B cell (primary cell): Measurements from ENCODE around the gene ZIC5. TPM values are rescaled to one million over a fixed set of nuclear protein-coding genes. Genes with fewer than 3 reads are reported as not detected.

Experiments
- ATAC-seq: fragments of 200-7000 bp; cut with Tn5 transposase; one replicate; pipeline ENCODE4 v1.10.0; 2021; ENCODE audit warnings: low read depth, mild to moderate bottlenecking, moderate number of reproducible peaks, moderate library complexity
- CTCF ChIA-PET: fragments of 350-600 bp; sonication (Branson Sonifier 250); formaldehyde crosslinking; loops from one replicate; lab custom pipeline; 2021; ENCODE audit warnings: antibody characterized with exemption, inconsistent platforms; lab: Charles Lee
- POLR2A ChIA-PET: fragments of 350-600 bp; sonication (Branson Sonifier 250); formaldehyde crosslinking; loops from one replicate; lab custom pipeline; 2021; ENCODE audit warnings: antibody characterized with exemption; lab: Charles Lee
- DNase-seq: peaks from one replicate; pipeline ENCODE4 v3.0.0; 2013
- H2AFZ ChIP-seq: 2 replicates; pipeline ENCODE4 v1.6.1; 2012; ENCODE audit warnings: mild to moderate bottlenecking, low read depth, low read length; ENCODE audit not compliant: insufficient read depth, poor library complexity, severe bottlenecking
- H3K27ac ChIP-seq, 2 donors: 1 replicate in 1 of 2; 2 replicates in 1 of 2; pipeline ENCODE4 v1.5.1; 2012 to 2013; ENCODE audit warnings: low read length in 2 of 2, mild to moderate bottlenecking in 2 of 2, moderate library complexity in 1 of 2
- H3K27me3 ChIP-seq, 4 experiments: fragments of 200-600 bp in 1 of 4; sonication (generic) in 1 of 4; replicated peaks in 1 of 4; 1 replicate in 2 of 4; 2 replicates in 2 of 4; pipeline versions ENCODE4 v1.6.1 to v1.7.0; 2013 to 2016; ENCODE audit warnings: low read length in 3 of 4, mild to moderate bottlenecking in 2 of 4, mixed read lengths in 1 of 4, moderate library complexity in 1 of 4; ENCODE audit not compliant: insufficient read depth in 4 of 4, control insufficient read depth in 3 of 4; ENCODE audit errors: control extremely low read depth in 1 of 4
- H3K36me3 ChIP-seq, 2 experiments: replicated peaks in 1 of 2; 1 replicate in 1 of 2; 2 replicates in 1 of 2; pipeline versions ENCODE4 v1.6.1 to v1.7.1; 2013; ENCODE audit warnings: low read length in 1 of 2; ENCODE audit not compliant: insufficient read depth in 2 of 2, control insufficient read depth in 1 of 2; ENCODE audit errors: control extremely low read depth in 1 of 2, extremely low read depth in 1 of 2
- H3K4me1 ChIP-seq, 2 donors: fragments of 200-600 bp in 1 of 2; sonication (generic) in 1 of 2; 1 replicate in 1 of 2; 2 replicates in 1 of 2; pipeline versions ENCODE4 v1.5.1 to v1.6.1; 2013 to 2017; ENCODE audit warnings: low read length in 2 of 2; ENCODE audit not compliant: control insufficient read depth in 2 of 2, insufficient read depth in 2 of 2
- H3K4me2 ChIP-seq: replicated peaks from 2 replicates; pipeline ENCODE3; 2012; ENCODE audit warnings: mild to moderate bottlenecking, low read depth, low read length; ENCODE audit not compliant: poor library complexity, severe bottlenecking
- H3K4me3 ChIP-seq, 5 experiments: fragments of 200-600 bp in 1 of 5; sonication (generic) in 1 of 5; 1 replicate in 3 of 5; 2 replicates in 2 of 5; pipeline versions ENCODE4 v1.5.1 to v1.7.0; 2011 to 2016; ENCODE audit warnings: low read length in 4 of 5, mild to moderate bottlenecking in 4 of 5, low read depth in 2 of 5, control low read depth in 1 of 5, moderate library complexity in 1 of 5; ENCODE audit not compliant: insufficient read depth in 1 of 5; ENCODE audit errors: control extremely low read depth in 1 of 5, extremely low read depth in 1 of 5
- H3K79me2 ChIP-seq: fragments of 200-600 bp; sonication (generic); one replicate; pipeline ENCODE4 v1.6.0; 2016; ENCODE audit warnings: low read length; ENCODE audit not compliant: control insufficient read depth, insufficient read depth
- H3K9ac ChIP-seq: fragments of 200-600 bp; sonication (generic); 2 replicates; pipeline ENCODE4 v1.6.1; 2017; ENCODE audit warnings: mild to moderate bottlenecking, low read length, moderate library complexity
- H3K9me3 ChIP-seq, 3 donors: one replicate each; pipeline versions ENCODE4 v1.6.1 to v1.7.1; 2013; ENCODE audit warnings: low read length in 2 of 3; ENCODE audit not compliant: control insufficient read depth in 2 of 3, insufficient read depth in 1 of 3; ENCODE audit errors: control extremely low read depth in 1 of 3
- H4K20me1 ChIP-seq: 2 replicates; pipeline ENCODE4 v1.6.0; 2012; ENCODE audit warnings: mild to moderate bottlenecking, low read length; ENCODE audit not compliant: insufficient read depth, control insufficient read depth, poor library complexity, severe bottlenecking
- H3K27ac Mint-ChIP-seq: one replicate; pipeline ENCODE4 v1.8.0; 2021; ENCODE audit warnings: mixed read lengths
- H3K27me3 Mint-ChIP-seq: one replicate; pipeline ENCODE4 v1.8.0; 2021; ENCODE audit warnings: mixed read lengths
- H3K4me1 Mint-ChIP-seq: one replicate; pipeline ENCODE4 v1.8.0; 2021; ENCODE audit warnings: mixed read lengths
- H3K4me3 Mint-ChIP-seq: one replicate; pipeline ENCODE4 v1.8.0; 2021; ENCODE audit warnings: mixed read lengths
- H3K9me3 Mint-ChIP-seq: one replicate; pipeline ENCODE4 v1.8.0; 2022; ENCODE audit warnings: mixed read lengths; ENCODE audit not compliant: insufficient read depth
- EZH2 ChIP-seq: IDR thresholded peaks from 2 replicates; pipeline ENCODE4 v1.6.1; 2012; ENCODE audit warnings: borderline replicate concordance, low read depth, mild to moderate bottlenecking, moderate library complexity, low read length; ENCODE audit not compliant: insufficient read depth, poor library complexity, severe bottlenecking
- WGBS: methylation state at CpG from one replicate; pipeline ENCODE4 v1.1.5; 2013; ENCODE audit warnings: missing lambda C conversion rate; ENCODE audit not compliant: insufficient coverage; 5-methylcytosine and 5-hydroxymethylcytosine counted together
- intact Hi-C: fragments of 100-400 bp; cut with micrococcal nuclease; formaldehyde crosslinking; loops from one replicate; pipeline ENCODE4 v1.10.0; 2022
- polyA plus RNA-seq: library from polyadenylated mRNA; depleted of rRNA; stranded (reverse); fragments of >200 nt; gene quantifications from 2 replicates; pipeline ENCODE4 v1.2.3, GENCODE V29; 2012
- total RNA-seq, 2 donors: library from RNA; stranded (reverse); fragments of 120-200 nt in 1 of 2; gene quantifications; 1 replicate in 1 of 2; 2 replicates in 1 of 2; pipeline versions ENCODE4 v1.2.3 to v1.2.4, GENCODE V29; 2013 to 2022
- TF ChIP-seq, protein P1 (sequence below): fragments of 200-600 bp; IDR thresholded peaks from one replicate; pipeline ENCODE4 v1.8.0; 2022; ENCODE audit warnings: antibody characterized with exemption, mild to moderate bottlenecking

ZIC5 gene
- total and polyA plus RNA-seq, 2 donors (not counting 1 experiment from before 2014, with no cell fraction given), result not detected

DNA sequence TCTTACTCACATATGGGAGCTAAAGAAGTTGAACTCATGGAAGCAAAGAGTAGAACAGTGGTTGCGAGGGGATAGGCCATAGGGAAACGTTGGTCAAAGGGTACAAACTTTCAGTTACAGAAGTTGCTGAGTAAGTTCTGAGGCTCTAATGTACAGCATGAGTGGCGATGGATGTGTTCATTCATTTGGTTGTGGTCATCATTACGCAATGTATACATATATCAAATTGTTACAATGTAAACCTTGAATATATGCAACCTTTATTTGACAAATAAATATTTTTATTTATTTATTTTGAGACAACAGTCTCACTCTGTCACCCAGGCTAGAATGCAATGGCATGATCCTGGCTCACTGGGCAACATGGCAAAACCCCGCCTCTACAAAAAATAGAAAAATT, 38.7 kb downstream of the ZIC5 start:
- Histone ChIP-seq H3K27me3 (peaks cover 0 to 10% (median 2%) of the 10 kb centered on the region in 4 experiments), H3K27ac (no peak overlapping the region), H2AFZ (no peak overlapping the region), H3K9ac (no peak overlapping the region), H3K79me2 (no peaks in the 10 kb centered on the region), H3K4me3 (no peak overlapping the region), H3K9me3 (peaks cover 0 to 3% (median 0%) of the 10 kb centered on the region in 3 donors), H4K20me1 (no peaks in the 10 kb centered on the region), H3K4me1 (no peaks in the 10 kb centered on the region), H3K36me3 (no peaks in the 10 kb centered on the region), H3K4me2 (no peak overlapping the region)
- ChIA-PET POLR2A (no interaction called here), CTCF (no interaction called here)
- no peak for ATAC-seq
- Mint-ChIP-seq H3K4me1 (no peaks in the 10 kb centered on the region), H3K9me3 (no peaks in the 10 kb centered on the region), H3K4me3 (no peak overlapping the region), H3K27me3 (peaks cover 29% of the 10 kb centered on the region), H3K27ac (no peak overlapping the region)
- TF ChIP-seq EZH2, result no peak
- TF ChIP-seq, protein P1, sequence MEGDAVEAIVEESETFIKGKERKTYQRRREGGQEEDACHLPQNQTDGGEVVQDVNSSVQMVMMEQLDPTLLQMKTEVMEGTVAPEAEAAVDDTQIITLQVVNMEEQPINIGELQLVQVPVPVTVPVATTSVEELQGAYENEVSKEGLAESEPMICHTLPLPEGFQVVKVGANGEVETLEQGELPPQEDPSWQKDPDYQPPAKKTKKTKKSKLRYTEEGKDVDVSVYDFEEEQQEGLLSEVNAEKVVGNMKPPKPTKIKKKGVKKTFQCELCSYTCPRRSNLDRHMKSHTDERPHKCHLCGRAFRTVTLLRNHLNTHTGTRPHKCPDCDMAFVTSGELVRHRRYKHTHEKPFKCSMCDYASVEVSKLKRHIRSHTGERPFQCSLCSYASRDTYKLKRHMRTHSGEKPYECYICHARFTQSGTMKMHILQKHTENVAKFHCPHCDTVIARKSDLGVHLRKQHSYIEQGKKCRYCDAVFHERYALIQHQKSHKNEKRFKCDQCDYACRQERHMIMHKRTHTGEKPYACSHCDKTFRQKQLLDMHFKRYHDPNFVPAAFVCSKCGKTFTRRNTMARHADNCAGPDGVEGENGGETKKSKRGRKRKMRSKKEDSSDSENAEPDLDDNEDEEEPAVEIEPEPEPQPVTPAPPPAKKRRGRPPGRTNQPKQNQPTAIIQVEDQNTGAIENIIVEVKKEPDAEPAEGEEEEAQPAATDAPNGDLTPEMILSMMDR, result no peak
- 86% methylated on average over 3 of the region's 5 CpGs for WGBS
- DNase-seq, result no peak
- intact Hi-C loops, result no loop called here

DNA sequence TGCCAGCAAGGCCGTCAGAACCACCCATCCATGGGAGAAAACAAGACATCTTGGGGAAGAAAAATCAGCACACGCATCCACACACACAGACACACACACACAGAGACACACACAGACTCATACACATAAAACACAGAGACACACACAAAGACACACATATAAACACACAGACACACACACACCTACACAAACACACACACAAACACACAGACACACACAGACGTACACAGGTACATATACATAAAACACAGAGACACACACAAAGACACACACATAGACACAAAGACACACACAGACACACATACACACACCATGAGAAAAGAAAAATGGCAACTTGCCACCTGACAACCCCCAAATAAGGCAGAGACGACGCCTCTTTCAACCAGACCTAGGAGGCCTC, 40.6 kb downstream of the ZIC5 start:
- no peak overlapping the region for H3K9ac ChIP-seq
- H3K27me3 Mint-ChIP-seq, result peaks cover 23% of the 10 kb centered on the region
- H3K4me1 ChIP-seq, result no peaks in the 10 kb centered on the region
- intact Hi-C loops, result no loop called here
- no peak overlapping the region for H3K27ac Mint-ChIP-seq
- peaks cover 0 to 14% (median 0%) of the 10 kb centered on the region in 4 experiments for H3K27me3 ChIP-seq
- H2AFZ ChIP-seq, result no peak overlapping the region
- peaks cover 0 to 3% (median 0%) of the 10 kb centered on the region in 3 donors for H3K9me3 ChIP-seq
- POLR2A ChIA-PET, result no interaction called here
- WGBS, result 91% methylated on average over 3 of the region's 5 CpGs
- no peak overlapping the region for H3K4me3 Mint-ChIP-seq
- ATAC-seq, result no peak
- no peak overlapping the region for H3K4me3 ChIP-seq
- DNase-seq, result no peak
- TF ChIP-seq EZH2, result no peak
- TF ChIP-seq, protein P1, result no peak
- H3K79me2 ChIP-seq, result no peaks in the 10 kb centered on the region
- H3K9me3 Mint-ChIP-seq, result no peaks in the 10 kb centered on the region
- no peak overlapping the region for H3K27ac ChIP-seq
- H3K36me3 ChIP-seq, result no peaks in the 10 kb centered on the region
- H3K4me2 ChIP-seq, result no peak overlapping the region
- no peaks in the 10 kb centered on the region for H3K4me1 Mint-ChIP-seq
- CTCF ChIA-PET, result no interaction called here
- no peaks in the 10 kb centered on the region for H4K20me1 ChIP-seq
